Activated CD4-positive, alpha-beta T cell treated with anti-CD3 and anti-CD28 coated beads, Interleukin-2, amount 10 ng/mL, durations not matched to agents 24 days and 14 days (primary cell): ENCODE measurements around the gene HDGFL2. TPM values are rescaled to one million over a fixed set of nuclear protein-coding genes. Genes with fewer than 3 reads are reported as not detected.
"Not testable (repeated sequence)": the region's sequence is repeated elsewhere in the genome, so short reads cannot be mapped to it uniquely, and the experiment has no call there.

Experiments
- DNase-seq: peaks from one replicate; pipeline ENCODE4 v3.0.0; 2022
- H3K27ac Mint-ChIP-seq: one replicate; pipeline ENCODE4 v1.8.0; 2022; ENCODE audit warnings: mild to moderate bottlenecking, mixed read lengths
- H3K27me3 Mint-ChIP-seq: one replicate; pipeline ENCODE4 v1.8.0; 2022; ENCODE audit warnings: mixed read lengths
- H3K36me3 Mint-ChIP-seq: one replicate; pipeline ENCODE4 v1.8.0; 2022; ENCODE audit warnings: low read depth, mild to moderate bottlenecking, mixed read lengths
- H3K4me1 Mint-ChIP-seq: one replicate; pipeline ENCODE4 v1.8.0; 2021; ENCODE audit warnings: mixed read lengths
- H3K4me3 Mint-ChIP-seq: one replicate; pipeline ENCODE4 v1.8.0; 2022; ENCODE audit warnings: mild to moderate bottlenecking, moderate library complexity, mixed read lengths
- H3K9me3 Mint-ChIP-seq: one replicate; pipeline ENCODE4 v1.8.0; 2021; ENCODE audit warnings: mixed read lengths
- intact Hi-C: fragments of 100-400 bp; cut with micrococcal nuclease; formaldehyde crosslinking; loops from one replicate; pipeline ENCODE4 v1.15.1; 2023
- total RNA-seq: library from RNA; stranded (reverse); gene quantifications from 2 replicates; pipeline ENCODE4 v1.2.3, GENCODE V29; 2022

HDGFL2 gene
- total RNA-seq, 1 donor from 2014 or later, result 72.7 TPM

DNA sequence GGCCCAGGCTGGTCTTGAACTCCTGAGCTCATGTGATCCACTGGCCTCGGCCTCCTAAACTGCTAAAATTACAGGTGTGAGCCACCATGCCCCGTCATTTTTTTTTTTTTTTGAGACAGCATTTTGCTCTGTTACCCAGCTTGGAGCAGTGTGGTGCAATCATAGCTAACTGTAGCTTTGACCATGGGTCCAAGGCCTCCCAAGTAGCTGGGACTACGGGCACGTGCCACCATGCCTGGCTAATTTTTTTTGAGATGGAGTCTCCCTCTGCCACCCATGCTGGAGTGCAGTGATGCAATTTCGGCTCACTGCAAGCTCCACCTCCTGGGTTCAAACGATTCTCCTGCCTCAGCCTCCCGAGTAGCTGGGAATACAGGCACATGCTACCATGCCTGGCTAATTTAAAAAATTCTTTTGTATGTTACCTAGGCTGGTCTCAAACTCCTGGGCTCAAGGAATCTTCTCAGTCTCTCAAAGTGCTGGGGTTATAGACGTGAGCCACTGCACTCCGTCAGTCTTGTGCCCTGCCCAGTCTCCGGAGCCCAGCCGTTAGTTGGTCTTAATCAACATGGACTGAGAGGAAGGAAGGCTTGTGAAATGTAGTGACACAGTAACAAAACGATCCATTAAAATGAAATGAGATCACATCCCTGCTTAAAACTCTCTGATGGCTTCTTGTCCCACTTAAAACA lies 69.2 kb downstream of the HDGFL2 start:
- intact Hi-C loops, result no loop called here
- no peak overlapping the region for H3K4me3 Mint-ChIP-seq
- no peak overlapping the region for H3K27ac Mint-ChIP-seq
- no peak for DNase-seq
- no peaks in the 10 kb centered on the region for H3K27me3 Mint-ChIP-seq
- peaks cover 12% of the 10 kb centered on the region for H3K4me1 Mint-ChIP-seq
- H3K9me3 Mint-ChIP-seq, result no peaks in the 10 kb centered on the region
- no peaks in the 10 kb centered on the region for H3K36me3 Mint-ChIP-seq

DNA sequence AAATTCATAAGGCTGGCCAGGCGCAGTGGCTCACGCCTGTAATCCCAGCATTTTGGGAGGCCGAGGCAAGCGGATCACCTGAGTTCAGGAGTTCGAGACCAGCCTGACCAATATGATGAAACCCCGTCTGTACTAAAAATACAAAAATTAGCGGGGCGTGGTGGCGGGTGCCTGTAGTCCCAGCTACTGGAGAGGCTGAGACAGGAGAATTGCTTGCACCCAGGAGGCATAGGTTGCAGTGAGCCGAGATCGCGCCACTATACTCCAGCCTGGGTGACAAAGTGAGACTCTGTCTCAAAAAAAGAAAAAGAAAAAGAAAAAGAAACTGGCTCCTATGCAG lies 69.7 kb downstream of the HDGFL2 start:
- DNase-seq, H3K4me3 Mint-ChIP-seq, intact Hi-C loops, H3K27ac Mint-ChIP-seq, H3K27me3 Mint-ChIP-seq, H3K36me3 Mint-ChIP-seq, H3K9me3 Mint-ChIP-seq: not testable (repeated sequence)
- H3K4me1 Mint-ChIP-seq, result peaks cover 12% of the 10 kb centered on the region

DNA sequence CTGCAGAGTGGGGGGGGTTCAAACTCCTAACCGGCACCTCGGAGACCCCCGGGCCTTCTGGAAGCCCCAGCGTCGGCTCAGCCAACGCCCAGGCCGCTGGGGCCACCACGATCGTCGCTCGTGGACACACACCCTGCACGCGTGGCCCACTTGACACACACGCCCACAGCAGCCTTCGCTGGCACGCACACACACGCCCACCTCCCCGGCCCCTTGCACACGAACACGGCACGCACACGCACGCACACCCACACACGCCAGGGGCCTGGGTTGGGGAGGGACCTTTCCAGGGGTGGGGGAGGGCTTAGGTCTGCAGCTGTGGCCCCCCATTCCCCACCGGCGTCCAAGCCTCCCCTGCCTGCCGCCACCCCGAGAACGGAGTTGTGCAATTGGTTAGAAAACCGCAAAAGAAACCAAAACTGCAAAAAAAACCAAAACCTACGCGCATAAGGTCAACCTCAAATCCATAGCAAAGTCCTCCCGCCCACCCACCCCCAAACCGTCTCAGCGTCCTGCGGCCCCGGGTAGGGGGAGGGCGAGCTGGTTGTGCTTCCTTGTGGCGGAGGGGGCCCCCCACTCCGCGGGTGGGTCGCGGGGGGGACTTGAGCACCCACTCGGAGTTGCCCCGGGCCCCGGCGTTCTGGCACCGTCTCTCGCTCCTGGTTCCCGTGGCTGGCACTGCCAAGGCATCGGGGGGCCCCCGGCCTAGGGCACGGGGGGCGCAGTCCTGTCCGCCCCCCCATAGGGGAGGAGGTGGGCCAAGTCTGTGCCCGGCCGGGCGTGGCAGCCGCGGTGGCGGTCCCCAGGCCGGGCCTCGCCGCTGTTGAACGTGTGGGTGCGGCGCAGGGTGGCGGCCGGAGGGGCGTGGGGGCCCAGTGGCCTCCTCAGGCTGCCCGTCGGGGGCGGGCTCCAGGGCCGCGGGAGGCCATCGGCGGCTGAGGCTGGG lies 71.1 kb downstream of the HDGFL2 start:
- no peak overlapping the region for H3K4me3 Mint-ChIP-seq
- H3K36me3 Mint-ChIP-seq, result no peaks in the 10 kb centered on the region
- H3K4me1 Mint-ChIP-seq, result peaks cover 12% of the 10 kb centered on the region
- no peaks in the 10 kb centered on the region for H3K27me3 Mint-ChIP-seq
- intact Hi-C loops, result no loop called here
- no peaks in the 10 kb centered on the region for H3K9me3 Mint-ChIP-seq
- H3K27ac Mint-ChIP-seq, result no peak overlapping the region
- no peak for DNase-seq

DNA sequence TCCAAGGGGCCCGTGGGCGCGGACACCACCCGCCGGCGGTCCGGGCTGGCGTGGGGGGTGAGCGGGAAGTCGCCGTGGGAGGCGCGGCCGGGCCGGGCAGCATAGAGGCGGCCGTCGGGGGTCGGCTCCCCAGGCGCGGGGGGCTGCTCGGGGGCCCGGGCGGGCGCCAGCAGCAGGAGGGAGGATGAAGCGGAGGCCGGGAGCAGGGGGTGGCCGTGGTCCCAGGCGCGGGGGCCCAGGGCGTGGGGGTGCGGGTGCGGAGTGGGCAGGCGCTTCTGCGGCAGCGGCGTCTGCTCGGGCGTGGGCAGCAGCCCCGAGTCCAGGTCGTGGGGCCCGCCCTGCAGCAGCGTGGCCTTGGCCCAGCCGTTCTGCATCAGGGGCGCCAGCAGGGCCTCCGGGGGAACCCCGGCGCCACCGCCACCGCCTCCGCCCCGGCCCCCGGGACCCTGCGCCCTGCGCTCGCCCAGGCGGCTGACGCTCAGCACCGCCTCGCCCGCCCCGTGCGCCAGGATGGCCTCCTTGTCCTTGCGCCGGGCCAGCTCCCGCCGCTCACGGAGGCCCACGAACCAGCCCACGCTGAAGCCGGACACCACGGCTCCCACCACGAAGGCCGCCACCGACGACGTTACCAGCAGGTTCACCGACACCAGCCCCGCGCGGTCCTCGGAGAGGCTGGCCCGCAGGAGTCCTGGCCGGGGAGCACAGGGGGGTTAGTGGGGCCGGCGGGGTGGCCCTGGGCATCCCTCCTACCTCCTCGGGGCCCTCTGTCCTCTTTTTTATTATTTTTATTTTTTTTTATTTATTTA lies 71.9 kb downstream of the HDGFL2 start:
- H3K27me3 Mint-ChIP-seq, result no peaks in the 10 kb centered on the region
- no peaks in the 10 kb centered on the region for H3K36me3 Mint-ChIP-seq
- no peak overlapping the region for H3K27ac Mint-ChIP-seq
- intact Hi-C loops, result no loop called here
- H3K4me1 Mint-ChIP-seq, result peaks cover 10% of the 10 kb centered on the region
- no peaks in the 10 kb centered on the region for H3K9me3 Mint-ChIP-seq
- no peak overlapping the region for H3K4me3 Mint-ChIP-seq
- DNase-seq, result no peak

DNA sequence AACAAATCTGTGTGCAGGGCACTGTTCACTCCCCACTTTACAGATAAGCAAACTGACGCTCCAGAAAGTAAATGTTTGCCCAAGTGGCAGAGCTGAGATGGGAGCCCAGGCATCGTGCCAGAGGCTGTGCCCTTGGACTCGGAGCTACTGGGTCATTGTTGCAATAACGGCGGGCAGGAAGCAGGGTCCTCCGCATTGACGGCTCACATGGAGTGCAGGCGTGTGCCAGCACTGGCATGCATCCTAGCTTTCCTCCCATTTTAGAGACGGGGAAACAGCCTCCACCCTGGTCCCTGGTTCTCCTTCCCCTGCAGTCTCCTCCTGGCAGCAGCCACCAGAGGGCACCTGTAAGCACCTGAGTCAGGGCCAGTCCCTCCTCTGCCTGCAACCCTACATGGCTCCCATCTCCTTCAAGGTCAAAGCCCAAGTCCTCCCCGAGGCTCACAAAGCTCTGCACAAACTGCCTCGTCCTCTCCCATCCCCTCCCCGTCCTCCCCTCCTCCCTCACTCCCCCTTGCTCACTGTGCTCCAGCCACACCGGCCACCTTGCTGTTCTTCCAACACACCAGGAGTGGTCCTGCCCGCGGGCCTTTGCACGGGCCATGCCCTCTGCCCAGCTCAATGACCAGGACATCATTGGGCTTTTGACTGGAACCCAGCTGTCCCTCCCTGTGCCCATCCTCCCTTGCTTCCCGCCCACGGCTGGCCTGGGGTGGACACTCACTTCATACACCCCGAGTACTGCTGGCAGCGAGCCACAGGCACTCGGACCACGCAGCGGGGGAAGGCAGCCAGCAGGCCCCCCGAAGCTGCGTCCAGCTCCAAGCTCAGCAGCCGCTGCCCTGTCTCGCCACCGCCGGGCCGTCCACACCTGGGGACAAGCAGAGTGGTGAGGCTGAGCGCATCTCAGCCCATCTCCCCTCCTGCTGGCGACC lies 75.5 kb downstream of the HDGFL2 start:
- H3K27me3 Mint-ChIP-seq, result no peaks in the 10 kb centered on the region

DNA sequence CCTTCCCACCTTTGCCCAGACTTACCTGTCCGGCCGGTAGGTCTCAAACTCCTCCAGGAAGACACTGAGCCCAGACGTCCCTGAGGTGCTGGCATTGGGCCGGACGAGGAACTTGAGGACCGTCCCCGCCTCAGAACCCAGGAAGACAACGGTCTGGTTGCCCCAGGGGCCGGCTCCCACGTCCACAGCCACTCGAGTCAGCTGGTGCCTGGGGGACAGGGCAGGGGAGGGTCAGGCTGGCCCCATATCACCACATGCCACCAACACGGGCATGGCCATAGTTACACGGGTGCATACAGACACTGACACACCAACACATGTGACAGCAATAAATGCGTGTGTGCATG lies 76.1 kb downstream of the HDGFL2 start:
- no peaks in the 10 kb centered on the region for H3K36me3 Mint-ChIP-seq
- H3K4me1 Mint-ChIP-seq, result no peaks in the 10 kb centered on the region
- intact Hi-C loops, result no loop called here
- DNase-seq, result no peak
- no peaks in the 10 kb centered on the region for H3K27me3 Mint-ChIP-seq
- no peaks in the 10 kb centered on the region for H3K9me3 Mint-ChIP-seq
- H3K4me3 Mint-ChIP-seq, result no peak overlapping the region
- no peak overlapping the region for H3K27ac Mint-ChIP-seq

More for the DNA sequence above, 75.5 kb downstream of the HDGFL2 start:
- H3K4me3 Mint-ChIP-seq, result no peak overlapping the region
- intact Hi-C loops, result no loop called here
- DNase-seq, result no peak
- no peaks in the 10 kb centered on the region for H3K9me3 Mint-ChIP-seq
- no peak overlapping the region for H3K27ac Mint-ChIP-seq
- no peaks in the 10 kb centered on the region for H3K4me1 Mint-ChIP-seq
- no peaks in the 10 kb centered on the region for H3K36me3 Mint-ChIP-seq

DNA sequence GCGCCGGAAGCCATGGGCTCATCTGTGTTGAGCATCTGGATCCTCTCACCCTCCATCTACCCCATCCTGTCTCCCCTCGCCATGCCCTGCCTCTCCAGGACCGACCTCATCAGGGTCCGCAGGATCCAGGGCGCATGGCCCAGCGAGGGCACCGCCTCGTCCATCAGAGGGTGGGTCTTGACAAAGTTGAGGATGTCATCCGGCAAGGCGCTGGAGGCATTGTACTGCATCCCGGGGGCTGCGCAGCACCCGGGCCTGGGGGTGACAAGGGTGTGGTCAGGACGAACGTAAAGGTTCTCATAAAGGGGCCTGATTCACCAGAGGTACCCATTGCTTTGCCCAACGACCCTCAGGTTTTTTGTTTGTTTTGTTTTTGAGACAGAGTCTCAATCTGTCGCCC lies 77.9 kb downstream of the HDGFL2 start:
- Mint-ChIP-seq H3K27ac (no peak overlapping the region), H3K4me1 (no peaks in the 10 kb centered on the region), H3K36me3 (no peaks in the 10 kb centered on the region), H3K27me3 (no peaks in the 10 kb centered on the region), H3K9me3 (no peaks in the 10 kb centered on the region), H3K4me3 (no peak overlapping the region)
- DNase-seq, result no peak
- intact Hi-C loops, result no loop called here

DNA sequence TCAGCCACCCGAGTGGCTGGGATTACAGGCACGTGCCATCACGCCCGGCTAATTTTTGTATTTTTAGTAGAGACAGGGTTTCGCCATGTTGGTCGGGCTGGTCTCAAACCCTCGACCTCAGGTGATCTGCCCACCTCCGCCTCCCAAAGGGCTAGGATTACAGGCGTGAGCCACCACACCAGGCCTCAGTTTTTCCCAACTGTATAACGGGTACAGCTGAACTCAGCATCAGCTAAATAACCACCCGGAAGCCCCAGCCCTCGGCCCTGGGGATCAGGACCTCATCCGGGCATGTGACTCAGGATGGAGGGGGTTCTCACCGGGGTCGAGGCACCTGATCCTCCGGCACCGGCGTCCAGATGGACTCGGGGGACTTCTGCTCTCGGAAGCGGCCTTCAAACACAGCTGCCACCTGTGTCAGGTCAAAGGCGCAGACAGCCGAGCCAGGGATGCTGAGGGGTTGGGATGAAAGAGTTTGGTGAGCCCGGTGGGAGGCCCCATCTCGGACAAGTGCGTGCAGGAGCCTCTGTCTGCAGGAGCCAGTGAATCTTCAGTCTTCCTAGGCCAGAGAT lies 78.5 kb downstream of the HDGFL2 start:
- Mint-ChIP-seq H3K9me3 (no peaks in the 10 kb centered on the region), H3K27me3 (no peaks in the 10 kb centered on the region), H3K4me3 (no peak overlapping the region), H3K27ac (no peak overlapping the region), H3K4me1 (no peaks in the 10 kb centered on the region), H3K36me3 (no peaks in the 10 kb centered on the region)
- intact Hi-C loops, result no loop called here
- no peak for DNase-seq

Other genes with a start within 250 kb of the HDGFL2 start
- 44.0 and 45.0 TPM in 2 replicates for gene EBI3, start 242.8 kb upstream of the HDGFL2 start, total RNA-seq
- 35.5 and 38.2 TPM in 2 replicates for gene YJU2, start 225.2 kb upstream of the HDGFL2 start, total RNA-seq
- not detected in 2 replicates for gene SHD, start 193.0 kb upstream of the HDGFL2 start, total RNA-seq
- gene TMIGD2, start 169.9 kb upstream of the HDGFL2 start, total RNA-seq, result 13.3 and 14.0 TPM in 2 replicates
- 44.2 and 44.3 TPM in 2 replicates for gene FSD1, start 167.7 kb upstream of the HDGFL2 start, total RNA-seq
- gene STAP2, start 133.5 kb upstream of the HDGFL2 start, total RNA-seq, result 14.2 and 16.8 TPM in 2 replicates
- 20.6 and 21.0 TPM in 2 replicates for gene MPND, start 128.7 kb upstream of the HDGFL2 start, total RNA-seq
- 53.8 and 56.8 TPM in 2 replicates for gene SH3GL1, start 71.8 kb upstream of the HDGFL2 start, total RNA-seq
- gene CHAF1A, start 69.7 kb upstream of the HDGFL2 start, total RNA-seq, result 99.4 and 103 TPM in 2 replicates
- gene UBXN6, start 14.5 kb upstream of the HDGFL2 start, total RNA-seq, result 41.2 and 47.2 TPM in 2 replicates
- gene PLIN4, start 46.2 kb downstream of the HDGFL2 start, total RNA-seq, result not detected in 2 replicates
- not detected in 2 replicates for gene PLIN5, start 62.9 kb downstream of the HDGFL2 start, total RNA-seq
- 0.24 and 0.40 TPM in 2 replicates for gene LRG1, start 67.7 kb downstream of the HDGFL2 start, total RNA-seq
- gene SEMA6B, start 87.4 kb downstream of the HDGFL2 start, total RNA-seq, result 0.40 TPM in 1 of 2 replicates, not detected in the other
- 12.5 and 13.5 TPM in 2 replicates for gene TNFAIP8L1, start 167.2 kb downstream of the HDGFL2 start, total RNA-seq
- 85.2 and 90.8 TPM in 2 replicates for gene MYDGF, start 198.0 kb downstream of the HDGFL2 start, total RNA-seq